ENCODE results near the gene RNU1-1. TPM values are rescaled to one million over a fixed set of nuclear protein-coding genes. Genes with fewer than 3 reads are reported as not detected.
A peak's percentile ranks its signal among the peaks of the same experiment; 100 is the strongest.
"Not testable (repeated sequence)": the region's sequence is repeated elsewhere in the genome, so short reads cannot be mapped to it uniquely, and the experiment has no call there.

The RNU1-1 gene
- total RNA-seq, 1 experiment from 2014 or later, result 1,606 TPM

GRCh38 chr1:16474891-16475290 lies 39.2 kb downstream of the RNU1-1 start:
- H3K4me3 Mint-ChIP-seq (ENCODE audit: unreplicated experiment); POLR2A ChIA-PET; H3K4me1 Mint-ChIP-seq (ENCODE audit: insufficient read depth, unreplicated experiment); BruUV-seq (replicated peaks); intact Hi-C loops (cut with micrococcal nuclease); H3K9me3 Mint-ChIP-seq (ENCODE audit: unreplicated experiment); CTCF ChIA-PET; H3K27me3 Mint-ChIP-seq (ENCODE audit: insufficient read depth, unreplicated experiment); H3K27ac Mint-ChIP-seq (ENCODE audit: low read depth, unreplicated experiment): not testable (repeated sequence)
- peak; percentile 3 for DNase-seq (ENCODE audit: unreplicated experiment)
- H3K36me3 Mint-ChIP-seq (ENCODE audit: insufficient read depth, unreplicated experiment), result peaks cover 31% of the 10 kb centered on the region

DNA sequence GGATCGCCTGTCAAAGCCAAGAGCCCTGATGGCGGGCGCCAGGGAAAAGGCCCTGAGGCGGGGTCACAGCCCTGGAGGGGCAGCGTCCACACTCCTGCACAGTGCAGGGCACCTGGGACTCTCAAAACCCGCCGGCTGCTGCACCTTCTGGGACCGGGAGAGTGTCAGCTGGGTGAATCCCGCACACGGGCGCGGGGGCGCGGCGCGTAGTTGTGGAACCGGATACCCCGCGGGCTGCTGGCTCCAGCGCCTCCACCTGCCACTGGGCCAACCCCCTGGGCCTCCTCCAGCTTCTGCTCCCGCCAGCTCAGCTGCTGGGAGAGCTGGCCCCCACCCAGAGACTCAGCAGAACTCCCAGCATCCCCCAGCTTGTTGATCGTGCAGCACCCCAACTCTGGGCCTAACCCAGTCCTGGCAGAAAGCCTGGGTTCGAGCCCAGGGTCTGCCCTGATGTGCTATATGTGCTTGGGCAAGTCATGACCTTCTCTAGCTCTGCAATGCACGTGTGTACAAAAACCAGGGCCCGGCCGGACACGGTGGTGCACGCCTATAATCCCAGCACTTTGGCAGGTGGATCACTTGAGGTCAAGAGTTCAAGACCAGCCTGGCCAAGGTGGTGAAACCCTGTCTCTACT lies 39.8 kb downstream of the RNU1-1 start:
- Mint-ChIP-seq H3K9me3 (ENCODE audit: unreplicated experiment) (no peaks in the 10 kb centered on the region), H3K27me3 (ENCODE audit: insufficient read depth, unreplicated experiment) (no peaks in the 10 kb centered on the region), H3K27ac (ENCODE audit: low read depth, unreplicated experiment) (no peak overlapping the region), H3K36me3 (ENCODE audit: insufficient read depth, unreplicated experiment) (peaks cover 25% of the 10 kb centered on the region), H3K4me3 (ENCODE audit: unreplicated experiment) (no peak overlapping the region), H3K4me1 (ENCODE audit: insufficient read depth, unreplicated experiment) (no peaks in the 10 kb centered on the region)
- no peak for DNase-seq (ENCODE audit: unreplicated experiment)
- TF ChIP-seq CTCF (IDR thresholded peaks at IDR 0.05; ENCODE audit: unreplicated experiment), result no peak
- ChIA-PET POLR2A (no interaction called here), CTCF (no interaction called here)
- BruUV-seq (replicated peaks), result no TSS peak
- intact Hi-C loops (cut with micrococcal nuclease), result no loop called here

GRCh38 chr1:16468558-16468957 lies 45.5 kb downstream of the RNU1-1 start:
- TF ChIP-seq CTCF (IDR thresholded peaks at IDR 0.05; ENCODE audit: unreplicated experiment), result no peak
- ChIA-PET CTCF (no interaction called here), POLR2A (interaction anchor here (1.4 kb wide), 1 partner anchor 9 kb away, joined by 5 read pairs; no protein-coding TSS in a partner anchor)
- no peak for DNase-seq (ENCODE audit: unreplicated experiment)
- intact Hi-C loops (cut with micrococcal nuclease), result no loop called here
- H3K4me1 Mint-ChIP-seq (ENCODE audit: insufficient read depth, unreplicated experiment), result no peaks in the 10 kb centered on the region
- no peak overlapping the region for H3K27ac Mint-ChIP-seq (ENCODE audit: low read depth, unreplicated experiment)
- no peak overlapping the region for H3K4me3 Mint-ChIP-seq (ENCODE audit: unreplicated experiment)
- H3K27me3 Mint-ChIP-seq (ENCODE audit: insufficient read depth, unreplicated experiment), result no peaks in the 10 kb centered on the region
- H3K36me3 Mint-ChIP-seq (ENCODE audit: insufficient read depth, unreplicated experiment), result peaks cover 28% of the 10 kb centered on the region
- no peaks in the 10 kb centered on the region for H3K9me3 Mint-ChIP-seq (ENCODE audit: unreplicated experiment)
- no TSS peak for BruUV-seq (replicated peaks)

GRCh38 chr1:16464917-16465625 lies 49.0 kb downstream of the RNU1-1 start:
- no TSS peak for BruUV-seq (replicated peaks)
- Mint-ChIP-seq H3K27me3 (ENCODE audit: insufficient read depth, unreplicated experiment) (no peaks in the 10 kb centered on the region), H3K9me3 (ENCODE audit: unreplicated experiment) (no peaks in the 10 kb centered on the region), H3K4me3 (ENCODE audit: unreplicated experiment) (no peak overlapping the region), H3K4me1 (ENCODE audit: insufficient read depth, unreplicated experiment) (no peaks in the 10 kb centered on the region), H3K27ac (ENCODE audit: low read depth, unreplicated experiment) (no peak overlapping the region), H3K36me3 (ENCODE audit: insufficient read depth, unreplicated experiment) (peaks cover 37% of the 10 kb centered on the region)
- ChIA-PET CTCF (interaction anchor here (0.6 kb wide), 1 partner anchor 177 kb away, joined by 3 read pairs; no protein-coding TSS in a partner anchor), POLR2A (no interaction called here)
- TF ChIP-seq CTCF (IDR thresholded peaks at IDR 0.05; ENCODE audit: unreplicated experiment), result no peak
- DNase-seq (ENCODE audit: unreplicated experiment), result no peak
- intact Hi-C loops (cut with micrococcal nuclease), result no loop called here

Other genes with a start within 250 kb of the RNU1-1 start
- 21.9 and 24.9 TPM in 2 replicates for gene FBXO42, start 161.8 kb downstream of the RNU1-1 start, total RNA-seq (2022)
- 108 and 114 TPM in 2 replicates for gene SZRD1, start 147.0 kb downstream of the RNU1-1 start, total RNA-seq (2022)
- gene SPATA21, start 76.9 kb downstream of the RNU1-1 start, total RNA-seq (2022), result not detected in 2 replicates
- 34.1 and 41.4 TPM in 2 replicates for gene NECAP2, start 73.6 kb downstream of the RNU1-1 start, total RNA-seq (2022)
- 28.9 and 31.5 TPM in 2 replicates for gene NBPF1, start 99.3 kb upstream of the RNU1-1 start, total RNA-seq (2022)
- 1,539 and 1,606 TPM in 2 replicates for gene RNU1-3, start 152.7 kb upstream of the RNU1-1 start, total RNA-seq (2022)
- 1,539 and 1,606 TPM in 2 replicates for gene RNU1-4, start 226.2 kb upstream of the RNU1-1 start, total RNA-seq (2022)